Type B pancreatic cell (in vitro differentiated cells): ENCODE results near the gene MTURN. TPM values are rescaled to one million over a fixed set of nuclear protein-coding genes. Genes with fewer than 3 reads are reported as not detected.
"Not testable (repeated sequence)": the region's sequence is repeated elsewhere in the genome, so short reads cannot be mapped to it uniquely, and the experiment has no call there.

ENCODE experiments used
- DNase-seq: peaks from one replicate; pipeline ENCODE4 v3.0.0; 2021; ENCODE audit warnings: mixed read lengths; ENCODE audit not compliant: unreplicated experiment; ENCODE audit errors: extremely low spot score
- H3K27ac Mint-ChIP-seq: 2 replicates; pipeline ENCODE4 v1.8.0; 2021; ENCODE audit warnings: mild to moderate bottlenecking, mixed read lengths
- H3K27me3 Mint-ChIP-seq: 2 replicates; pipeline ENCODE4 v1.8.0; 2021; ENCODE audit warnings: mixed read lengths
- H3K36me3 Mint-ChIP-seq: 2 replicates; pipeline ENCODE4 v1.8.0; 2021; ENCODE audit warnings: mixed read lengths
- H3K4me1 Mint-ChIP-seq: one replicate; pipeline ENCODE4 v1.8.0; 2021; ENCODE audit warnings: mixed read lengths; ENCODE audit not compliant: unreplicated experiment
- H3K4me3 Mint-ChIP-seq: 2 replicates; pipeline ENCODE4 v1.8.0; 2021; ENCODE audit warnings: mild to moderate bottlenecking, mixed read lengths
- H3K9me3 Mint-ChIP-seq: 2 replicates; pipeline ENCODE4 v1.8.0; 2021; ENCODE audit warnings: mixed read lengths
- total RNA-seq: library from RNA; stranded (reverse); gene quantifications from 2 replicates; pipeline ENCODE4 v1.2.1, GENCODE V29; 2021; ENCODE audit warnings: low replicate concordance
- TF ChIP-seq, protein P1 (sequence below): fragments of 200-600 bp; sonication (generic); conservative IDR thresholded peaks from 2 replicates; pipeline ENCODE4 v1.5.0; 2021; ENCODE audit warnings: antibody characterized with exemption, mild to moderate bottlenecking

The MTURN gene
- total RNA-seq, 1 donor from 2014 or later, result 23.3 TPM

DNA sequence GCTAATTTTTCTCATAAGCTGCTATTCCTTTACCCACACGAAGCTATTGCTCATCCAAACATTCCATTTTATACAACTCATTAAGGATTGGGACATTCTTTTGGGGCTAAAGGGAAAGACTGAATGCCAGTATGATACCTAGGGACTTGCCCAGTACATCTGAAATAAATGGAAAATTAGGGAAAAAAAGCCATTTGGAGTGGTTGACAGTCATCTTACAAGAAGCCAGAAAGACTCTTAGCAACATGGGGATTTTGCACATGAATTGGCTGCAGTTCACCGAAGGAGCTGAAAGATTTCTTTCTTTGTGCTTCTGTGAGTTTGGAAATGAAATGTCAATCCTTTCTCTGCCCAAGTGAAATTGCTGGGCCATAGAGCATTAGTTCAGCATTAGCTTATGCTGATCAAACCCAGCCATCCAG, 43.3 kb upstream of the MTURN start:
- H3K36me3 Mint-ChIP-seq, result peaks cover 15% of the 10 kb centered on the region
- H3K27me3 Mint-ChIP-seq, result no peaks in the 10 kb centered on the region
- no peaks in the 10 kb centered on the region for H3K4me1 Mint-ChIP-seq
- no peak for DNase-seq
- H3K27ac Mint-ChIP-seq, result no peak overlapping the region
- peaks cover 4% of the 10 kb centered on the region for H3K9me3 Mint-ChIP-seq
- TF ChIP-seq, protein P1, sequence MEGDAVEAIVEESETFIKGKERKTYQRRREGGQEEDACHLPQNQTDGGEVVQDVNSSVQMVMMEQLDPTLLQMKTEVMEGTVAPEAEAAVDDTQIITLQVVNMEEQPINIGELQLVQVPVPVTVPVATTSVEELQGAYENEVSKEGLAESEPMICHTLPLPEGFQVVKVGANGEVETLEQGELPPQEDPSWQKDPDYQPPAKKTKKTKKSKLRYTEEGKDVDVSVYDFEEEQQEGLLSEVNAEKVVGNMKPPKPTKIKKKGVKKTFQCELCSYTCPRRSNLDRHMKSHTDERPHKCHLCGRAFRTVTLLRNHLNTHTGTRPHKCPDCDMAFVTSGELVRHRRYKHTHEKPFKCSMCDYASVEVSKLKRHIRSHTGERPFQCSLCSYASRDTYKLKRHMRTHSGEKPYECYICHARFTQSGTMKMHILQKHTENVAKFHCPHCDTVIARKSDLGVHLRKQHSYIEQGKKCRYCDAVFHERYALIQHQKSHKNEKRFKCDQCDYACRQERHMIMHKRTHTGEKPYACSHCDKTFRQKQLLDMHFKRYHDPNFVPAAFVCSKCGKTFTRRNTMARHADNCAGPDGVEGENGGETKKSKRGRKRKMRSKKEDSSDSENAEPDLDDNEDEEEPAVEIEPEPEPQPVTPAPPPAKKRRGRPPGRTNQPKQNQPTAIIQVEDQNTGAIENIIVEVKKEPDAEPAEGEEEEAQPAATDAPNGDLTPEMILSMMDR, result no peak
- no peak overlapping the region for H3K4me3 Mint-ChIP-seq

- no peaks in the 10 kb centered on the region for H3K4me1 Mint-ChIP-seq
- H3K27me3 Mint-ChIP-seq, result no peaks in the 10 kb centered on the region
- TF ChIP-seq, protein P1, result no peak
- DNase-seq, result no peak
- peaks cover 5% of the 10 kb centered on the region for H3K9me3 Mint-ChIP-seq
- H3K27ac Mint-ChIP-seq, result no peak overlapping the region
- H3K36me3 Mint-ChIP-seq, result peaks cover 15% of the 10 kb centered on the region
- no peak overlapping the region for H3K4me3 Mint-ChIP-seq
These were observed 42.8 kb upstream of the MTURN start for GRCh38 chr7:30091987-30092386.

DNA sequence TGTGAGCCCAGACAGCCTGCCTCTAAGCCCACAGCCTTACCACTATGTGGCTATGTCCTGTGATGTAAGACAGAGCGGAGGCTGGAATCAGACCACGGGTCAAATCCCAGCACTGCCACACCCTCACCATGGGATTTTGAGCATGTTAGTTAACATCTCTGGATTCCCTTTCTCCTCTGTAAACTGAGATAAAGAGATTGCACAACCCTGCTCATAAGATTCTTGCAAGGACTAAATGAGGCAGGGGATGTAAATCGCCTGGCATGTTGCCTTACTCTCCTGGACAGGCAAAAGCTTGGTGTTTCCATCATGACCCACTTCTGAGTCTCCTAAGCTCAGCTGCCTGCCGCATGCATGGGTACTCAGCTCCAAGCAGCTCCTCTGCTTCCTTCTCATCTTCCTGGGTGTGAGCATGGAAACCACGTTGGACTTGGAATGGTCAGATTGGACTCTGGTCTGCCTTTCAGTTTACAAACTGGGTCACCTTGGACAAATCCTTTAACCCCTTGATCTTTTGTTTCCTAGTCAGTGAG, 41.3 kb upstream of the MTURN start:
- H3K9me3 Mint-ChIP-seq, result peaks cover 11% of the 10 kb centered on the region
- DNase-seq, result no peak
- H3K4me3 Mint-ChIP-seq, result no peak overlapping the region
- no peaks in the 10 kb centered on the region for H3K27me3 Mint-ChIP-seq
- no peak overlapping the region for H3K27ac Mint-ChIP-seq
- TF ChIP-seq, protein P1, result no peak
- H3K36me3 Mint-ChIP-seq, result peaks cover 19% of the 10 kb centered on the region
- no peaks in the 10 kb centered on the region for H3K4me1 Mint-ChIP-seq

DNA sequence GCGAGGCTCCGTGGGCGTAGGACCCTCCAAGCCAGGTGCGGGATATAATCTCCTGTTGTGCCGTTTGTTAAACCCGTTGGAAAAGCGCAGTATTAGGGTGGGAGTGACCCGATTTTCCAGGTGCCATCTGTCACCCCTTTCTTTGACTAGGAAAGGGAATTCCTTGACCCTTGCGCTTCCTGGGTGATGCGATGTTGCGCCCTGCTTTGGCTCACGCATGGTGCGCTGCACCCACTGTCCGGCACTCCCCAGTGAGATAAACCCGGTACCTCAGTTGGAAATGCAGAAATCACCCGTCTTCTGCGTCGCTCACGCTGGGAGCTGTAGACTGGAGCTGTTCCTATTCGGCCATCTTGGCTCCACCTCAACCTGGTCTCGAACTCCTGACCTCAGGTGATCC, 36.2 kb upstream of the MTURN start:
- H3K36me3 Mint-ChIP-seq, result peaks cover 29% of the 10 kb centered on the region
- DNase-seq, H3K27me3 Mint-ChIP-seq, H3K4me3 Mint-ChIP-seq, H3K4me1 Mint-ChIP-seq, H3K27ac Mint-ChIP-seq: not testable (repeated sequence)
- peaks cover 18% of the 10 kb centered on the region for H3K9me3 Mint-ChIP-seq

- H3K4me1 Mint-ChIP-seq, result no peaks in the 10 kb centered on the region
- TF ChIP-seq, protein P1, result no peak
- DNase-seq, result no peak
- no peak overlapping the region for H3K27ac Mint-ChIP-seq
- peaks cover 11% of the 10 kb centered on the region for H3K9me3 Mint-ChIP-seq
- H3K36me3 Mint-ChIP-seq, result peaks cover 19% of the 10 kb centered on the region
- no peaks in the 10 kb centered on the region for H3K27me3 Mint-ChIP-seq
- H3K4me3 Mint-ChIP-seq, result no peak overlapping the region
These were observed 32.5 kb upstream of the MTURN start for GRCh38 chr7:30102281-30102680.

DNA sequence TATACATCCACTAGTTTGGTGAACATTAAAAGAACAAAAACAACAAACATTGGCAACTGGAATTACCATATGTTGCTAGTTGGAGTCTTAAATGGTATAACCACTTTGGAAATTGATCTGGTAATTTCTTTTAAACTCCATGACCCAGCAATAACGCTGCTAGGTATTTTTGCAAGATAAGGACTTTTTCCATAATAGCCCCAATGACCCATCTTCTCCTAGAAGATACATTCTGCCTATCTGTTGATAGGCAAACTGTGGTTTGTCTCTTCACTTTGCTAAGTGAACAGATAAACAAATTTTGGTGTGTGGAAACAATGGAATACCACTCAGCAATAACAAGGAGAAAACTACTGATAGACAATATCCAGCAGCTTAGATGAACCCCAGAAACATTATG, 30.6 kb upstream of the MTURN start:
- no peaks in the 10 kb centered on the region for H3K4me1 Mint-ChIP-seq
- H3K27ac Mint-ChIP-seq, result no peak overlapping the region
- no peaks in the 10 kb centered on the region for H3K27me3 Mint-ChIP-seq
- peaks cover 13% of the 10 kb centered on the region for H3K36me3 Mint-ChIP-seq
- TF ChIP-seq, protein P1, result no peak
- H3K4me3 Mint-ChIP-seq, result no peak overlapping the region
- DNase-seq, result no peak
- peaks cover 5% of the 10 kb centered on the region for H3K9me3 Mint-ChIP-seq
